A549 (cell line): ENCODE measurements around the gene NPNT. TPM values are rescaled to one million over a fixed set of nuclear protein-coding genes. Genes with fewer than 3 reads are reported as not detected.

ENCODE experiments used
- ATAC-seq, 2 experiments: fragments of 200-7000 bp in 1 of 2; fragments of >200 bp in 1 of 2; cut with Nextera tagmentation in 1 of 2; cut with Tn5 transposase in 1 of 2; 3 replicates each; pipeline versions ENCODE4 v1.8.0 to v1.9.1; 2018 to 2020; ENCODE audit warnings: mild to moderate bottlenecking in 1 of 2, moderate library complexity in 1 of 2
- CTCF ChIA-PET: fragments of 300-600 bp; sonication (Branson Sonifier 250); formaldehyde crosslinking; extraction: SDS; loops from one replicate; lab custom pipeline; 2021; ENCODE audit warnings: antibody characterized with exemption, inconsistent platforms; lab: Yijun Ruan, JAX
- POLR2A ChIA-PET: fragments of 350-600 bp; formaldehyde crosslinking; extraction: SDS; loops from one replicate; lab custom pipeline; 2021; ENCODE audit warnings: antibody characterized with exemption, inconsistent platforms; lab: Yijun Ruan, JAX
- DNase-seq, 2 experiments: peaks; one replicate each; pipeline versions ENCODE4 v3.0.0 to v3.0.0-alpha.2; 2011 to 2016; ENCODE audit warnings: low read depth in 1 of 2, low spot score in 1 of 2
- FAIRE-seq: peaks from 2 replicates; lab custom pipeline; 2011; peaks lifted over from hg19 to GRCh38; lab: Jason Lieb, UNC
- H3K27ac ChIP-seq, 2 experiments: fragments of >200 bp; sonication (Bioruptor Twin); formaldehyde crosslinking; 3 replicates each; pipeline ENCODE4 v1.5.1; 2016 to 2017
- H3K4me1 ChIP-seq: fragments of >200 bp; sonication (Bioruptor Twin); formaldehyde crosslinking; 3 replicates; pipeline ENCODE4 v1.6.1; 2016
- H3K4me2 ChIP-seq: fragments of >200 bp; sonication (Bioruptor Twin); formaldehyde crosslinking; 3 replicates; pipeline ENCODE4 v1.6.1; 2016
- H3K4me3 ChIP-seq: fragments of >200 bp; sonication (Bioruptor Twin); formaldehyde crosslinking; 3 replicates; pipeline ENCODE4 v1.5.1; 2016
- H3K9me3 ChIP-seq: fragments of >200 bp; sonication (Bioruptor Twin); formaldehyde crosslinking; 3 replicates; pipeline ENCODE4 v1.6.1; 2016
- BCL3 ChIP-seq: fragments of >200 bp; sonication (Bioruptor Twin); formaldehyde crosslinking; IDR thresholded peaks from 3 replicates; pipeline ENCODE4 v1.6.1; 2016
- CBX8 ChIP-seq: fragments of 200-600 bp; sonication (generic); IDR thresholded peaks from 2 replicates; pipeline ENCODE4 v1.6.1; 2016
- CEBPB ChIP-seq, 2 experiments: fragments of >200 bp in 1 of 2; sonication (Bioruptor Twin) in 1 of 2; formaldehyde crosslinking in 1 of 2; IDR thresholded peaks; 2 replicates each; pipeline ENCODE4 v1.6.1; 2012 to 2016
- EHMT2 ChIP-seq: fragments of 200-600 bp; sonication (generic); IDR thresholded peaks from 2 replicates; pipeline ENCODE4 v1.6.1; 2016; ENCODE audit warnings: antibody characterized with exemption, low read depth, mild to moderate bottlenecking, moderate library complexity
- EP300 ChIP-seq, 2 experiments: fragments of >200 bp; sonication (Bioruptor Twin); formaldehyde crosslinking; IDR thresholded peaks; 2 replicates in 1 of 2; 3 replicates in 1 of 2; pipeline ENCODE4 v1.6.1; 2016 to 2017
- FOSB ChIP-seq: fragments of 250-450 bp; sonication (Bioruptor Pico); IDR thresholded peaks from 2 replicates; pipeline ENCODE4 v1.5.0; 2020; ENCODE audit warnings: mild to moderate bottlenecking, moderate library complexity
- FOXS1 ChIP-seq: fragments of 250-450 bp; sonication (Bioruptor Pico); IDR thresholded peaks from 2 replicates; pipeline ENCODE4 v1.5.0; 2020; ENCODE audit warnings: mild to moderate bottlenecking, moderate library complexity
- HES2 ChIP-seq: fragments of >200 bp; sonication (Bioruptor Twin); formaldehyde crosslinking; IDR thresholded peaks from 2 replicates; pipeline ENCODE4 v1.6.1; 2016
- HOXA7 ChIP-seq: fragments of 250-450 bp; sonication (Bioruptor Pico); IDR thresholded peaks from 2 replicates; pipeline ENCODE4 v1.5.0; 2020; ENCODE audit warnings: mild to moderate bottlenecking, moderate library complexity
- HOXB13 ChIP-seq: fragments of 250-450 bp; sonication (Bioruptor Pico); IDR thresholded peaks from 2 replicates; pipeline ENCODE4 v1.5.0; 2020; ENCODE audit warnings: low read depth, mild to moderate bottlenecking, moderate library complexity
- HOXB5 ChIP-seq: fragments of 250-450 bp; sonication (Bioruptor Pico); IDR thresholded peaks from 2 replicates; pipeline ENCODE4 v1.5.0; 2020; ENCODE audit warnings: mild to moderate bottlenecking, moderate library complexity
- JUNB ChIP-seq: fragments of >200 bp; sonication (Bioruptor Twin); formaldehyde crosslinking; IDR thresholded peaks from 2 replicates; pipeline ENCODE4 v1.6.1; 2016
- MAZ ChIP-seq: fragments of 150-350 bp; IDR thresholded peaks from 2 replicates; pipeline ENCODE4 v1.6.1; 2014; ENCODE audit warnings: antibody characterized with exemption, low read depth, low read length, borderline replicate concordance
- MYC ChIP-seq: IDR thresholded peaks from 2 replicates; pipeline ENCODE4 v1.6.1; 2012; ENCODE audit warnings: mild to moderate bottlenecking, inconsistent platforms, low read length, improper control_type of control experiment, borderline replicate concordance
- NPAS2 ChIP-seq: fragments of 250-450 bp; sonication (Bioruptor Pico); IDR thresholded peaks from 2 replicates; pipeline ENCODE4 v1.8.0; 2022; ENCODE audit warnings: mild to moderate bottlenecking, moderate library complexity, borderline replicate concordance
- PHF8 ChIP-seq: fragments of 200-600 bp; sonication (generic); IDR thresholded peaks from 2 replicates; pipeline ENCODE4 v1.6.1; 2016; ENCODE audit warnings: low read depth, mild to moderate bottlenecking, antibody characterized with exemption, moderate library complexity, borderline replicate concordance
- POLR2AphosphoS2 ChIP-seq: conservative IDR thresholded peaks from 2 replicates; pipeline ENCODE4 v1.6.1; 2012; ENCODE audit warnings: low read length, improper control_type of control experiment, inconsistent platforms
- SREBF2 ChIP-seq: fragments of 450-650 bp; IDR thresholded peaks from 2 replicates; pipeline ENCODE4 v1.6.1; 2014; ENCODE audit warnings: mild to moderate bottlenecking, moderate library complexity
- ZFP36 ChIP-seq: fragments of 450-650 bp; IDR thresholded peaks from 2 replicates; pipeline ENCODE4 v1.6.1; 2014; ENCODE audit warnings: borderline replicate concordance; ENCODE audit not compliant: partially characterized antibody
- ZNF302 ChIP-seq: fragments of 250-450 bp; sonication (Bioruptor Pico); IDR thresholded peaks from 2 replicates; pipeline ENCODE4 v1.9.0; 2021; ENCODE audit warnings: inconsistent platforms, mild to moderate bottlenecking, moderate library complexity
- WGBS: methylation state at CpG from one replicate; pipeline ENCODE4 v1.1.6; 2017; ENCODE audit errors: missing lambda C conversion rate; 5-methylcytosine and 5-hydroxymethylcytosine counted together
- polyA plus RNA-seq, 4 experiments: library from polyadenylated mRNA; depleted of rRNA in 3 of 4; stranded (reverse); fragments of >200 nt; fragmentation: RNase III in 1 of 4; extraction: RNeasy Plus Mini Kit Qiagen cat#74134 plus additional on column Dnase treatment in 1 of 4; gene quantifications; 2 replicates in 3 of 4; 3 replicates in 1 of 4; pipeline ENCODE4 v1.2.3, GENCODE V29; 2011 to 2017
- TF ChIP-seq, protein P1 (sequence below): fragments of >200 bp; sonication (Bioruptor Twin); formaldehyde crosslinking; IDR thresholded peaks from 3 replicates; pipeline ENCODE4 v1.5.1; 2016
- TF ChIP-seq, protein P2 (sequence below): fragments of 250-450 bp; sonication (Bioruptor Pico); IDR thresholded peaks from 2 replicates; pipeline ENCODE4 v1.5.0; 2020; ENCODE audit warnings: low read depth, mild to moderate bottlenecking, moderate library complexity
- TF ChIP-seq, protein P3 (sequence below): IDR thresholded peaks from 2 replicates; pipeline ENCODE4 v1.6.1; 2012

NPNT gene
- polyA plus RNA-seq, 2 of the 4 experiments (the other 2 are of a cell fraction): 0.32 to 0.56 TPM

DNA sequence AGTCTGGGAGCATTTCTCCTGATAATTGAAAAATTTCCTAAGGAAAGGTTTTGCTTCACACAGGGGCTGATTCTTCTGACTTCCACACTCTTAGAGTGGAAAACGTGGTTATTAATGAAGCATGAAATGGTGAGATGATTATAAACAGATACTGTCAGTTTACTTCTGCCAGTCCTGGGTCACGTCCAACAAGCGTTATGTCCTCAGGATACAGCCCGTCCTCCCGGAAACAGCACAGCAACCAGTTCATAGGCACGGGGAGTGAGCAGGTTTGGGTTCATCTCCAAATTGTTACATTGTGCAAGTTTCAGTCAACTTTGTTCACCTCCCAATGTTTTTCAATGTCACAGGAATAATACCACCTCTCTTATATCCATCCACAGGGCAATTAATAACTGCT is 98.8 kb downstream of the NPNT start:
- H3K4me2 ChIP-seq: no peak overlapping the region
- WGBS: 64% methylated on average over 6 of the region's 6 CpGs
- FAIRE-seq: no peak
- H3K4me3 ChIP-seq: no peak overlapping the region
- no peak overlapping the region for H3K27ac ChIP-seq
- no peak for ATAC-seq
- H3K4me1 ChIP-seq: peaks cover 8% of the 10 kb centered on the region; the same call in 1 of the 3 replicates
- no peaks in the 10 kb centered on the region for H3K9me3 ChIP-seq
- POLR2A ChIA-PET: no interaction called here
- no peak for TF ChIP-seq MYC
- TF ChIP-seq, protein P1, sequence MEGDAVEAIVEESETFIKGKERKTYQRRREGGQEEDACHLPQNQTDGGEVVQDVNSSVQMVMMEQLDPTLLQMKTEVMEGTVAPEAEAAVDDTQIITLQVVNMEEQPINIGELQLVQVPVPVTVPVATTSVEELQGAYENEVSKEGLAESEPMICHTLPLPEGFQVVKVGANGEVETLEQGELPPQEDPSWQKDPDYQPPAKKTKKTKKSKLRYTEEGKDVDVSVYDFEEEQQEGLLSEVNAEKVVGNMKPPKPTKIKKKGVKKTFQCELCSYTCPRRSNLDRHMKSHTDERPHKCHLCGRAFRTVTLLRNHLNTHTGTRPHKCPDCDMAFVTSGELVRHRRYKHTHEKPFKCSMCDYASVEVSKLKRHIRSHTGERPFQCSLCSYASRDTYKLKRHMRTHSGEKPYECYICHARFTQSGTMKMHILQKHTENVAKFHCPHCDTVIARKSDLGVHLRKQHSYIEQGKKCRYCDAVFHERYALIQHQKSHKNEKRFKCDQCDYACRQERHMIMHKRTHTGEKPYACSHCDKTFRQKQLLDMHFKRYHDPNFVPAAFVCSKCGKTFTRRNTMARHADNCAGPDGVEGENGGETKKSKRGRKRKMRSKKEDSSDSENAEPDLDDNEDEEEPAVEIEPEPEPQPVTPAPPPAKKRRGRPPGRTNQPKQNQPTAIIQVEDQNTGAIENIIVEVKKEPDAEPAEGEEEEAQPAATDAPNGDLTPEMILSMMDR: no peak
- no peak for TF ChIP-seq FOXS1
- no peak for TF ChIP-seq MAZ
- no peak for TF ChIP-seq JUNB
- TF ChIP-seq HOXA7 (CRISPR knock-in tag): no peak
- no peak for TF ChIP-seq NPAS2
- TF ChIP-seq HOXB5: no peak
- no peak for TF ChIP-seq BCL3
- TF ChIP-seq ZNF302 (CRISPR knock-in tag): no peak
- no peak for TF ChIP-seq EHMT2
- TF ChIP-seq PHF8: no peak
- CTCF ChIA-PET: no interaction called here
- DNase-seq: no peak

DNA sequence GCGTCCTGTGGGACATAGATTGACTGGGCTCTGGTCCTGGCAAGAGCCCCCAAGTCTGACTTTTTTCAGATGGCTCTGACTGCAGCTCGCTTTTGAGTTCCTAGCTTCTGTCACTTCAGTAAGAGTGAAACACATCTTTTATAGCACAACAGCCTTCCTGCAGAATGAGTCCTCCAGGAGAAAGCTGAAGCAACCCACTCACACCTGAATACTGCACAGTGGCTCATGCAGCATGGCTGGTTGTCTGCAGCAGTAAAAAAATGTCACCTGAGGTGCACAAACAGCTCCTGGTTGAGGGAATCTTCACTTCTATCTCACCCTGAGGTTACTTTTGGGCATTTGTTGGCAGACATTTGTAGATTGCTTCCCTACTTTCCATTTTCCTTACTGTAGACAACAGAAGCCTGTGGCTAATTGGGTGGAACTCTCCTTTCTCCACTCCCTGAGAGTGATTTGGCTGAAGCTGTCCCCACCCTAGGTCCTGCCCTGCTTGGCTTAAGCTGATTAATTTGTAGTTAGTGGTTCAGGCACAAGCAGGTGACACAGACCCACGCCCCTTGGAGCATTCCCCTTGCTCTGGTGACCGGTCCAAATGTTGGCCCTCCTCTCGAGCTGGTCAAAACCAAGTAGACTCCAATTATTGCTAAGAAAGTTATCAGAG is 99.7 kb downstream of the NPNT start:
- CTCF ChIA-PET: no interaction called here
- POLR2A ChIA-PET: no interaction called here
- Histone ChIP-seq H3K9me3 (no peaks in the 10 kb centered on the region), H3K4me3 (no peak overlapping the region), H3K27ac (no peak overlapping the region), H3K4me1 (peaks cover 8% of the 10 kb centered on the region; the same call in 1 of the 3 replicates), H3K4me2 (no peak overlapping the region)
- TF ChIP-seq CBX8 (no peak), HOXB13 (CRISPR knock-in tag) (no peak), FOSB (CRISPR knock-in tag) (no peak), HES2 (no peak), CEBPB (IDR thresholded peaks at IDR 0.05) (no peak), ZFP36 (no peak), PHF8 (no peak), SREBF2 (no peak), BCL3 (no peak), MYC (no peak), EP300 (IDR thresholded peaks at IDR 0.05) (no peak), POLR2AphosphoS2 (no peak)
- TF ChIP-seq, protein P2, sequence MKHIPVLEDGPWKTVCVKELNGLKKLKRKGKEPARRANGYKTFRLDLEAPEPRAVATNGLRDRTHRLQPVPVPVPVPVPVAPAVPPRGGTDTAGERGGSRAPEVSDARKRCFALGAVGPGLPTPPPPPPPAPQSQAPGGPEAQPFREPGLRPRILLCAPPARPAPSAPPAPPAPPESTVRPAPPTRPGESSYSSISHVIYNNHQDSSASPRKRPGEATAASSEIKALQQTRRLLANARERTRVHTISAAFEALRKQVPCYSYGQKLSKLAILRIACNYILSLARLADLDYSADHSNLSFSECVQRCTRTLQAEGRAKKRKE (CRISPR knock-in tag): no peak
- TF ChIP-seq, protein P3, sequence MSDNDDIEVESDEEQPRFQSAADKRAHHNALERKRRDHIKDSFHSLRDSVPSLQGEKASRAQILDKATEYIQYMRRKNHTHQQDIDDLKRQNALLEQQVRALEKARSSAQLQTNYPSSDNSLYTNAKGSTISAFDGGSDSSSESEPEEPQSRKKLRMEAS: no peak
- DNase-seq (no peak), FAIRE-seq (no peak), ATAC-seq (no peak)
- 57% methylated on average over 4 of the region's 5 CpGs for WGBS
